ENCODE measurements around the gene CR1L. TPM values are rescaled to one million over a fixed set of nuclear protein-coding genes. Genes with fewer than 3 reads are reported as not detected.
"Not testable (repeated sequence)": the region's sequence is repeated elsewhere in the genome, so short reads cannot be mapped to it uniquely, and the experiment has no call there.

Gene CR1L
- total RNA-seq, 2 donors from 2014 or later: not detected

DNA sequence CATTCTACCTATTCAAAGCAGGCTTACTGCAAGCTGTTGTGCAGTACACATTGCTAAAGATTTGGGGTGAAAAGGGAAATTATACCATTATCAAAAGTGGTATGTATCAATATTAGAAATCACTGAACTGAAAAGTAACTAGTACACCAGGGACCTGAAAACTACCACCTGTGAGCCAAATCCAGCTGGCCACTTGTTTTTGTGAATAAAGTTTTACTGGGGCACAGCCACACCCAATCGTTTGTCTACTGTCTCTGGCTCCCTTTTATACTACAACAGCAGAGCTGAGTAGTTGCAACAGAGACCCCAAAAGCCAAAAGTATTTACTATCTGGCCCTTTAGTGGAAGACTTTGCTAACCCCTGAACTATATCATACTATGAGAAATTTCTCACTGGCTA is 13.8 kb upstream of the CR1L start:
- Histone ChIP-seq H3K9ac (ENCODE audit: low read depth in 2 of 2, low read length in 2 of 2) (no peak overlapping the region), H3K36me3 (no peaks in the 10 kb centered on the region), H3K4me1 (no peaks in the 10 kb centered on the region), H3K27me3 (no peaks in the 10 kb centered on the region), H3K27ac (no peak overlapping the region), H3K9me3 (no peaks in the 10 kb centered on the region), H3K4me3 (no peak overlapping the region)
- intact Hi-C loops (cut with DNase I): no loop called here
- no peak for DNase-seq
- TF ChIP-seq, protein P1, sequence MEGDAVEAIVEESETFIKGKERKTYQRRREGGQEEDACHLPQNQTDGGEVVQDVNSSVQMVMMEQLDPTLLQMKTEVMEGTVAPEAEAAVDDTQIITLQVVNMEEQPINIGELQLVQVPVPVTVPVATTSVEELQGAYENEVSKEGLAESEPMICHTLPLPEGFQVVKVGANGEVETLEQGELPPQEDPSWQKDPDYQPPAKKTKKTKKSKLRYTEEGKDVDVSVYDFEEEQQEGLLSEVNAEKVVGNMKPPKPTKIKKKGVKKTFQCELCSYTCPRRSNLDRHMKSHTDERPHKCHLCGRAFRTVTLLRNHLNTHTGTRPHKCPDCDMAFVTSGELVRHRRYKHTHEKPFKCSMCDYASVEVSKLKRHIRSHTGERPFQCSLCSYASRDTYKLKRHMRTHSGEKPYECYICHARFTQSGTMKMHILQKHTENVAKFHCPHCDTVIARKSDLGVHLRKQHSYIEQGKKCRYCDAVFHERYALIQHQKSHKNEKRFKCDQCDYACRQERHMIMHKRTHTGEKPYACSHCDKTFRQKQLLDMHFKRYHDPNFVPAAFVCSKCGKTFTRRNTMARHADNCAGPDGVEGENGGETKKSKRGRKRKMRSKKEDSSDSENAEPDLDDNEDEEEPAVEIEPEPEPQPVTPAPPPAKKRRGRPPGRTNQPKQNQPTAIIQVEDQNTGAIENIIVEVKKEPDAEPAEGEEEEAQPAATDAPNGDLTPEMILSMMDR (IDR thresholded peaks at IDR 0.05): no peak

DNA sequence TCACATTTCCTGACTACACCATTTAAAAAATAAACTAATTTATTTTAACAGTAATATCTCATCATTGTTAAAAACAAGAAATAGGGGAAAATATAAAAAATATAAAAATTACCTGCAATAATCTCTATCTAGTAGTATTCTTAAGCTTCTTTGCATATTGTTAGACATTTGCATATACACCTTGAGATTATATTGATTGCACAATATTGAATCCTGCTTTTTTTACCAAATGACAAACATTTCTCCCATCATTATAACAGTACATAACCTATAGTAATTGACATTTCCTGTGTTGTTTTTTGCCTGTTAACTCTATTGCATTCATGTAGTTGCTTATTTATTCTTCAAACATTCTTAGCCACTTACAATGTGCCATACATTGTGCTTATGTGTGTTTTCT is 11.7 kb upstream of the CR1L start:
- Histone ChIP-seq H3K9me3 (no peaks in the 10 kb centered on the region), H3K27me3 (no peaks in the 10 kb centered on the region), H3K36me3 (no peaks in the 10 kb centered on the region), H3K27ac (no peak overlapping the region), H3K4me3 (no peak overlapping the region), H3K9ac (ENCODE audit: low read depth in 2 of 2, low read length in 2 of 2) (no peak overlapping the region), H3K4me1 (no peaks in the 10 kb centered on the region)
- intact Hi-C loops (cut with DNase I): no loop called here
- TF ChIP-seq, protein P1 (IDR thresholded peaks at IDR 0.05): no peak
- DNase-seq: no peak

DNA sequence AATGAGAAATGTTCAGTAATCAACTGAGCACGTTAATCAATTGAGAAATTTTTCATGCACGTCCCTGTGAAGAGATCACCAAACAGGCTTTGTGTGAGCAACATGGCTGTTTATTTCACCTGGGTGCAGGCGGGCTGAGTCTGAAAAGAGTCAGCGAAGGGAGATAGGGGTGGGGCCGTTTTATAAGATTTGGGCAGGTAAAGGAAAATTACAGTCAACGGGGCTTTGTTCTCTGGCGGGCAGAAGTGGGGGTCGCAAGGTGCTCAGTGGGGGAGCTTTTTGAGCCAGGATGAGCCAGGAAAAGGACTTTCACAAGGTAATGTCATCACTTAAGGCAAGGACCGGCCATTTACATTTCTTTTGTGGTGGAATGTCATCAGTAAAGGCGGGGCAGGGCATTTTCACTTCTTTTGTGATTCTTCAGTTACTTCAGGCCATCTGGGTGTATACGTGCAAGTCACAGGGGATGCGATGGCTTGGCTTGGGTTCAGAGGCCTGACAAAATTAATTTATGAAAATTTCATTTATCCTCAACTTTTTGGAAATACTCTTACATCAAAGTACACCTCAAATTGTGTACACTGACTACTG is 11.1 kb upstream of the CR1L start:
- intact Hi-C loops (cut with DNase I); DNase-seq; H3K27me3 ChIP-seq; H3K4me3 ChIP-seq; H3K9me3 ChIP-seq; H3K4me1 ChIP-seq; H3K27ac ChIP-seq; H3K9ac ChIP-seq (ENCODE audit: low read depth in 2 of 2, low read length in 2 of 2); H3K36me3 ChIP-seq: not testable (repeated sequence)

DNA sequence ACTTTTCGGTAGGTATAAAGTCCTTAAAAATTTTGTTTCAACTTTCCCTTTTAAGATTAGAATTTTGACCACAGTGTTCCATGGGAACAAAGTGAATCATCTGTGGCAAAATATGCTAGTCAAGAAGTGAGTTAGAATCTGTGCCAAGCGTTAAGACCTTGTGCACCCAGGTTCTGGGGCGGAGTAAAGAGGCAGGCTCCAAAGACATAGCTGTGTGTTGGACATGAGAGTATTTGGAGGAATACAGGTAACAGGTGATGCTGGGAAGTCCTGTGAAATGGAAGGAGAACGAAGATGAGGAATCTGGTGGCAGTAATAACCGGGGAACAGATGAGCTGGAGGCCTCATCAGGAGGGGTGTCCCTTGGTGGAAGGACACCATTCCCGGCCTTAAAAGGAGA is 10.6 kb upstream of the CR1L start:
- H3K36me3 ChIP-seq; DNase-seq; H3K27ac ChIP-seq; H3K4me1 ChIP-seq; intact Hi-C loops (cut with DNase I); H3K27me3 ChIP-seq; H3K9me3 ChIP-seq; H3K4me3 ChIP-seq; H3K9ac ChIP-seq (ENCODE audit: low read depth in 2 of 2, low read length in 2 of 2): not testable (repeated sequence)

DNA sequence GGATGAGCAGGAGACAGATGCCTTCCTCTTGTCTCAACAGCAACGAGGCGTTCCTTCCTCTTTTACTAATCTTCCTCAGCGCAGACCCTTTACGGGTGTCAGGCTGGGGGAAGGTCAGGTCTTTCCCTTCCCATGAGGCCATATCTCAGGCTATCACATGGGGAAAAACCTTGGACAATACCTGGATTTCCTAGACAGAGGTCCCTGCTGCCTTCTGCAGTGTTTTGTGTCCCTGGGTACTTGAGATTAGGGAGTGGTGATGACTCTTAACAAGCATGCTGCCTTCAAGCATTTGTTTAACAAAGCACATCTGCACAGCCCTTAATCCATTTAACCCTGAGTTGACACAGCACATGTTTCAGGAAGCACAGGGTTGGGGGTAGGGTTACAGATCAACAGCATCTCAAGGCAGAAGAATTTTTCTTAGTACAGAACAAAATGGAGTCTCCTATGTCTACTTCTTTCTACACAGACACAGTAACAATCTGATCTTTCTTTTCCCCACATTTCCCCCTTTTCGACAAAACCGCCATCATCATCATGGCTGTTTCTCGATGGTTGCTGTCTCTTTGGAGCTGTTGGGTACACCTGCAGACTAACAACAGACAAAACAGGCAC is 9.3 kb upstream of the CR1L start:
- H3K9me3 ChIP-seq; H3K4me1 ChIP-seq; H3K4me3 ChIP-seq; H3K27ac ChIP-seq; DNase-seq; H3K36me3 ChIP-seq; H3K9ac ChIP-seq (ENCODE audit: low read depth in 2 of 2, low read length in 2 of 2); H3K27me3 ChIP-seq; intact Hi-C loops (cut with DNase I): not testable (repeated sequence)

DNA sequence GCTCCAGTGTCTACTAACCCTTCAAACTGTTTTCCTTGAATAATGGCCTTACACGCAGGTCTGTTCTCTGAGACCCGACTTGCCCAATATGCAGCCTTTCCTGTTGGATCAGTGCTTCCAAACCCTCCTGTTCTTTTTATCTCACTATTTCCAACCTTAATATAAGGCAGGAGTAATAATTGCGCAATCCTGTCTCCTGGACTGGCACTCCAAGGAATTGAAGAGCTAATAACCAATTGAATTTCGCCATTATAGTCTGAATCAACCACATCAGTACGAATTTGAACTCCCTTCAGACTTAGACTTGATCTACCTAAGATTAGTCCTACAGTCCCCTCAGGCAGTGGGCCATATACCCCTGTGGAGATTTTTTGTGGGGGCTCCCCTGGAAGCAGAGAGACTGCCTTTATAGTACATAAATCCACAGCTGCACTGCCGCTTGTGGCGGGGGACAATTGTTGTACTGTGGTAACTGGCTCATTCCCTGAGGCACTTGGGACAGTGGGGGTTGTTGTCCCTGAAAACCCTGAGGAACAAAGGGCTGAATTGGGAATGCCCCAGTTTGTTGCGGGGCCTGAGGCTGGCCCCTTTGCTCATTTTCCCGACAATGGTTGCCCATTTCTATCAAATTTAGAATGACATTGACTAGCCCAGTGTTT is 6.3 kb upstream of the CR1L start:
- not testable (repeated sequence) for H3K36me3 ChIP-seq

DNA sequence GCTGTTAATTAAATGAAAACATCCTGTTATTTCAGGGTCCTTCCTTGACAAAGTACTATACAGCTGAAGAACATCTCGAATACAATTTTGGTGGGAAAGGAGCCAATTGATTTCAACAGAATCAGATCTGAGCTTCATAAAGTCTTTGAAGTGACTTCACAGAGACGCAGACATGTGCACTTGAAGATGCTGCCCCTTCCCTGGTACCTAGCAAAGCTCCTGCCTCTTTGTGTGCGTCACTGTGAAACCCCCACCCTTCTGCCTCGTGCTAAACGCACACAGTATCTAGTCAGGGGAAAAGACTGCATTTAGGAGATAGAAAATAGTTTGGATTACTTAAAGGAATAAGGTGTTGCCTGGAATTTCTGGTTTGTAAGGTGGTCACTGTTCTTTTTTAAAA is 5.6 kb upstream of the CR1L start:
- intact Hi-C loops (cut with DNase I); H3K9me3 ChIP-seq; H3K4me1 ChIP-seq; H3K4me3 ChIP-seq; H3K27me3 ChIP-seq; H3K9ac ChIP-seq (ENCODE audit: low read depth in 2 of 2, low read length in 2 of 2); H3K27ac ChIP-seq; DNase-seq; H3K36me3 ChIP-seq: not testable (repeated sequence)

More for the DNA sequence above, 6.3 kb upstream of the CR1L start:
- H3K27ac ChIP-seq; DNase-seq; H3K4me3 ChIP-seq; intact Hi-C loops (cut with DNase I); H3K9ac ChIP-seq (ENCODE audit: low read depth in 2 of 2, low read length in 2 of 2); H3K27me3 ChIP-seq; H3K9me3 ChIP-seq; H3K4me1 ChIP-seq: not testable (repeated sequence)

All from colonic mucosa (tissue), 4 donors.